Ovary (tissue), 9 donors: Measurements from ENCODE around the gene RAB40A. TPM values are rescaled to one million over a fixed set of nuclear protein-coding genes. Genes with fewer than 3 reads are reported as not detected.

Source experiments
- DNase-seq, 5 donors: peaks; one replicate each; pipeline ENCODE4 v3.0.0-alpha.2; 2019 to 2020
- H3K27ac ChIP-seq, 2 donors: fragments of 200-600 bp; one replicate each; pipeline versions ENCODE4 v1.5.1 to v1.8.0; 2019 to 2022
- H3K27me3 ChIP-seq: fragments of 200-600 bp; one replicate; pipeline ENCODE4 v1.8.0; 2022
- H3K36me3 ChIP-seq: fragments of 200-600 bp; sonication (generic); one replicate; pipeline ENCODE4 v1.5.1; 2019
- H3K4me1 ChIP-seq: one replicate; pipeline ENCODE4 v1.8.1; 2013; ENCODE audit warnings: mild to moderate bottlenecking, moderate library complexity; ENCODE audit not compliant: insufficient read depth
- H3K4me3 ChIP-seq: fragments of 200-600 bp; sonication (generic); one replicate; pipeline ENCODE4 v1.5.1; 2017
- H3K9me3 ChIP-seq, 2 donors: fragments of 200-600 bp in 1 of 2; sonication (generic) in 1 of 2; one replicate each; pipeline versions ENCODE4 v1.5.1 to v1.8.1; 2013 to 2019; ENCODE audit warnings: mild to moderate bottlenecking in 1 of 2, moderate library complexity in 1 of 2
- CTCF ChIP-seq, 3 donors: fragments of 450-650 bp in 2 of 3; fragments of 200-600 bp in 1 of 3; IDR thresholded peaks; one replicate each; pipeline versions ENCODE4 v1.5.1 to v1.8.0; 2016 to 2022; ENCODE audit warnings: antibody characterized with exemption in 3 of 3, mild to moderate bottlenecking in 1 of 3
- EP300 ChIP-seq: sonication (generic); formaldehyde crosslinking; IDR thresholded peaks from one replicate; pipeline ENCODE4 v1.6.1; 2017; ENCODE audit warnings: antibody characterized with exemption
- POLR2A ChIP-seq: fragments of 450-650 bp; IDR thresholded peaks from one replicate; pipeline ENCODE4 v1.6.1; 2017; ENCODE audit warnings: antibody characterized with exemption, mild to moderate bottlenecking, moderate library complexity
- WGBS, 3 donors: extraction: QIAGEN DNeasy Blood & Tissue Kit in 1 of 3; methylation state at CpG; one replicate each; pipeline versions ENCODE4 v1.1.5 to v1.1.7; 2013 to 2017; 5-methylcytosine and 5-hydroxymethylcytosine counted together
- intact Hi-C, 4 donors: fragments of 100-400 bp; cut with DNase I; formaldehyde crosslinking; loops; one replicate each; pipeline versions ENCODE4 v1.11.0 to v1.15.1; 2022 to 2023
- polyA plus RNA-seq, 2 donors: library from polyadenylated mRNA; stranded (reverse); fragments of 200-250 nt in 1 of 2; fragments of 350-450 nt in 1 of 2; fragmentation: Illumina TruSeq in 1 of 2; extraction: RNeasy Lipid Tissue Mini Kit (QIAGEN cat#74804) in 1 of 2; gene quantifications; one replicate each; pipeline ENCODE4 v1.2.3, GENCODE V29; 2013 to 2014
- total RNA-seq, 7 donors: library from RNA; depleted of rRNA in 2 of 7; stranded (reverse); fragments of >200 nt in 2 of 7; fragmentation: NEBNext Ultra II Directional in 3 of 7; extraction: Animal tissue kit (Norgen Biotek cat#: 25700) in 3 of 7; gene quantifications; one replicate each; pipeline versions ENCODE4 v1.1.0 to v1.2.4, GENCODE V29; 2016 to 2023
- donor health status: DM: no; HTN: no; CAD: no; lungs with moderate emphysema.
- donor health status: DM: no; HTN: no; CAD: no.
- donor health status: Bipolar disorder and iron deficiency.
- donor health status: DM: yes; HTN: yes; CAD: no.
- donor health status: DM: no; HTN: no; CAD: no.
- donor health status: DM: yes; HTN: yes; CAD: no.

Gene RAB40A
- total and polyA plus RNA-seq, 9 donors, result 0.81 to 7.4 (median 2.5) TPM

DNA sequence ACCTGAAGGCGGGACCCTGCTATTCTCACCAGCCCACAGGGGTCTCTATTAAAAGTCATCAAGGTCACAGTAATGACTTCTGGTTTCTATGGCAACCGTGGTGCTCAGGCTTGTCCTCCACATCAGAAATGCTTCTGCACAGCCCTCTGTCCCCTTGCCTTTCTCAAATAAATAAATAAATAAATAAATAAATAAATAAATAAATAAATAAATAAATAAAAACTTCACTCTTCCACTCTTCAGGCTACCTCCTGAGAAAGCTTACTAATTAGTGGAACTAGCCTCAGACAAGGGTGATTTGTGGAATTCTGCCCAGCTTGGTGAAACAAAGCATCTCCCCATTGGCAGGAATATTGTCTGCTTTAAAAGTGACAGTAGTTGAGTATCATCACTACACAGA is 5.5 kb upstream of the RAB40A start:
- Histone ChIP-seq H3K27me3 (no peaks in the 10 kb centered on the region), H3K9me3 (no peaks in the 10 kb centered on the region), H3K36me3 (no peaks in the 10 kb centered on the region), H3K4me1 (no peaks in the 10 kb centered on the region), H3K4me3 (no peak overlapping the region), H3K27ac (no peak overlapping the region)
- 59 to 75% (median 69%) methylated on average over 2 of the region's 2 CpGs for WGBS, 3 donors
- intact Hi-C loops, result loop anchor here in 2 of 4 donors (10.0 kb wide), 2 partner anchors 270 to 610 kb away; no protein-coding TSS in a partner anchor
- DNase-seq, result no peak
- no peak for TF ChIP-seq EP300
- TF ChIP-seq CTCF (IDR thresholded peaks at IDR 0.05), result no peak
- TF ChIP-seq POLR2A, result no peak

DNA sequence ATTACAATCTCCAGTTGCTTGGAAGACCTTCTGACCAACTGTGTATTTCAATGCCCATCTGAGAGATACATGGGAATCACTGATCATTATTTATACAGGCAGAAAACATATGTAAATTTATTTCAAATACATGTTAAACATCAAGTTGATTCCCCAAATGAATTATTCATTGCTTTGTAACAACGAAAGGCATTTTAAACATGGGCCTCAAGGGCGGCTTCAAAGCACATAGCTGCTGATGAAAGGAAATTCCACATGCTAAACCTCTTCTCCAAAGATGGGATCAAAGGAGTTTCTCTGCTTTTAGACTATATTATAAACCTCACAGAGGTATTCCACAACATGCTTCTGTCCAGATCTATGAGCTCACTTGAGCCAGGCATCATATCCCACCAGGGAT is 4.3 kb upstream of the RAB40A start:
- no peaks in the 10 kb centered on the region for H3K27me3 ChIP-seq
- no peak for DNase-seq
- H3K27ac ChIP-seq, result no peak overlapping the region
- no peaks in the 10 kb centered on the region for H3K4me1 ChIP-seq
- no peaks in the 10 kb centered on the region for H3K9me3 ChIP-seq
- WGBS, 3 donors, result 67 to 85% (median 80%) methylated on average over 2 of the region's 2 CpGs
- no peak overlapping the region for H3K4me3 ChIP-seq
- TF ChIP-seq POLR2A, result no peak
- TF ChIP-seq CTCF (IDR thresholded peaks at IDR 0.05), result no peak
- TF ChIP-seq EP300, result no peak
- intact Hi-C loops, result loop anchor here in 2 of 4 donors (10.0 kb wide), 2 partner anchors 271 to 611 kb away; no protein-coding TSS in a partner anchor
- no peaks in the 10 kb centered on the region for H3K36me3 ChIP-seq

DNA sequence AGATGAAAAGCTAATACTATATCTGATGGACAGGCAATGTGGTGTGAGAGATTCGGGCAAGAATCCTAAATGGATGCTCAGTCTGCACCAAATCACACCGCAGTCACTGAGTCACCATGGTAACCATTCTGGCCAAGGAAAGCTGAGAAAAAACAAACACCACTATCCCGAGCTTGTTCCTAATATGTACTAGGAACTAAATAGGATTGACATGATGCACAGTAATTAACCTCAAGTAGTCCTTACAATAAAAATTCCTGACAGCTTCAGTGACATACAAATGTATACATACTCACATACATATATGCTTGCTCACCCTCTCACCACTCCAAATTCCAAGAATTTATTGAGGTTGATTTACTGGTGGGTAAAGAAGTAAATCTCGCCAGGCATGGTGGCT is 1.1 kb upstream of the RAB40A start:
- Histone ChIP-seq H3K27me3 (no peaks in the 10 kb centered on the region), H3K4me3 (no peak overlapping the region), H3K27ac (no peak overlapping the region), H3K36me3 (no peaks in the 10 kb centered on the region), H3K9me3 (no peaks in the 10 kb centered on the region), H3K4me1 (no peaks in the 10 kb centered on the region)
- intact Hi-C loops, result loop anchor here in 2 of 4 donors (10.0 kb wide), 2 partner anchors 274 to 614 kb away; no protein-coding TSS in a partner anchor
- TF ChIP-seq CTCF (IDR thresholded peaks at IDR 0.05), result no peak
- no peak for TF ChIP-seq POLR2A
- no peak for DNase-seq
- 42 to 48% (median 44%) methylated on average over 4 of the region's 4 CpGs for WGBS, 3 donors

- H3K27me3 ChIP-seq, result no peaks in the 10 kb centered on the region
- H3K4me3 ChIP-seq, result no peak overlapping the region
- 89 to 90% (median 89%) methylated on average over 2 of the region's 2 CpGs for WGBS, 3 donors
- H3K4me1 ChIP-seq, result no peaks in the 10 kb centered on the region
- H3K9me3 ChIP-seq, result no peaks in the 10 kb centered on the region
- DNase-seq, result no peak
- TF ChIP-seq POLR2A (no peak), CTCF (IDR thresholded peaks at IDR 0.05) (no peak), EP300 (no peak)
- intact Hi-C loops, result no loop called here
- no peaks in the 10 kb centered on the region for H3K36me3 ChIP-seq
- no peak overlapping the region for H3K27ac ChIP-seq
Observed at GRCh38 chrX:103518571-103518970, 718 bp downstream of the RAB40A start.
